ENCODE measurements around the gene COX6A2. TPM values are rescaled to one million over a fixed set of nuclear protein-coding genes. Genes with fewer than 3 reads are reported as not detected.

The COX6A2 gene
- total and polyA plus RNA-seq, 12 donors = 2.8 to 5.2 TPM; not detected in 10

DNA sequence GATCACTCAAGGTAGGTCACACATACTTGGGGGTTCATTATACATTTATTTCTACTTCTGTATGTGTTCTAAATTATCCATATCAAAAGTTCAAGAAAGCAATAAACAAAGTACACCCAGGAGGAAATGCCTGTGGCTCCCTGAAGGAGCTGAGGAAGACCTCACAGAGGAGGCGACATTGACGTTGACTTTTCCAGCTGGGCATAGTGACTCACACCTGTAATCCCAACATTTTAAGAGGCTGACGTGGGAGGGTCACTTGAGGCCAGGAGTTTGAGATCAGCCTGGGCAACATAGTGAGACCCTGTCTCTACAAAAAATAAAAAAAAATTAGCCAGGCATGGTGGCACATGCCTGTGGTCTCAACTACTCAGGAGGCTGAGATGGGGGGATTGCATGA, 18.7 kb downstream of the COX6A2 start:
- Histone ChIP-seq H3K27ac (no peak overlapping the region), H3K36me3 (replicated peaks in 1 of 2) (no peaks in the 10 kb centered on the region), H3K4me3 (no peak overlapping the region), H3K27me3 (no peaks in the 10 kb centered on the region), H3K9me3 (replicated peaks in 1 of 3) (no peaks in the 10 kb centered on the region), H3K4me1 (replicated peaks in 1 of 2) (no peaks in the 10 kb centered on the region)
- intact Hi-C loops (cut with DNase I) = no loop called here
- 50 to 71% (median 60%) methylated on average over 3 of the region's 3 CpGs for WGBS, 4 donors
- DNase-seq = no peak
- TF ChIP-seq POLR2A (IDR thresholded peaks at IDR 0.05) (no peak), CTCF (IDR thresholded peaks at IDR 0.05) (no peak)

GRCh38 chr16:31407406-31407805, 20.8 kb downstream of the COX6A2 start:
- no peak for DNase-seq
- no peak overlapping the region for H3K27ac ChIP-seq
- H3K9me3 ChIP-seq (replicated peaks in 1 of 3) = no peaks in the 10 kb centered on the region
- no peaks in the 10 kb centered on the region for H3K4me1 ChIP-seq (replicated peaks in 1 of 2)
- no peak overlapping the region for H3K4me3 ChIP-seq
- TF ChIP-seq CTCF (IDR thresholded peaks at IDR 0.05) (no peak), POLR2A (IDR thresholded peaks at IDR 0.05) (no peak)
- intact Hi-C loops (cut with DNase I) = no loop called here
- H3K36me3 ChIP-seq (replicated peaks in 1 of 2) = no peaks in the 10 kb centered on the region
- H3K27me3 ChIP-seq = no peaks in the 10 kb centered on the region
- WGBS, 4 donors = 77 to 87% (median 82%) methylated on average over 2 to 8 of the region's 8 CpGs

- 49 to 76% (median 66%) methylated on average over 8 to 9 of the region's 9 CpGs for WGBS, 4 donors
- TF ChIP-seq CTCF (IDR thresholded peaks at IDR 0.05) (no peak), POLR2A (IDR thresholded peaks at IDR 0.05) (no peak)
- Histone ChIP-seq H3K4me1 (replicated peaks in 1 of 2) (no peaks in the 10 kb centered on the region), H3K27me3 (no peaks in the 10 kb centered on the region), H3K27ac (no peak overlapping the region), H3K36me3 (replicated peaks in 1 of 2) (no peaks in the 10 kb centered on the region), H3K4me3 (no peak overlapping the region), H3K9me3 (replicated peaks in 1 of 3) (no peaks in the 10 kb centered on the region)
- DNase-seq = no peak
- intact Hi-C loops (cut with DNase I) = no loop called here
These were observed 23.7 kb downstream of the COX6A2 start for GRCh38 chr16:31404353-31405064.

GRCh38 chr16:31403590-31404352, 24.4 kb downstream of the COX6A2 start:
- Histone ChIP-seq H3K27me3 (no peaks in the 10 kb centered on the region), H3K4me1 (replicated peaks in 1 of 2) (no peaks in the 10 kb centered on the region), H3K4me3 (no peak overlapping the region), H3K36me3 (replicated peaks in 1 of 2) (no peaks in the 10 kb centered on the region), H3K27ac (no peak overlapping the region), H3K9me3 (replicated peaks in 1 of 3) (no peaks in the 10 kb centered on the region)
- TF ChIP-seq POLR2A (IDR thresholded peaks at IDR 0.05) = no peak
- no peak for TF ChIP-seq CTCF (IDR thresholded peaks at IDR 0.05)
- intact Hi-C loops (cut with DNase I) = no loop called here
- WGBS, 4 donors = 75 to 78% (median 77%) methylated on average over 8 to 21 of the region's 21 CpGs
- no peak for DNase-seq

Measured in adrenal gland (tissue), 12 donors.